ENCODE results near the gene EEF1AKMT4.

EEF1AKMT4 gene

DNA sequence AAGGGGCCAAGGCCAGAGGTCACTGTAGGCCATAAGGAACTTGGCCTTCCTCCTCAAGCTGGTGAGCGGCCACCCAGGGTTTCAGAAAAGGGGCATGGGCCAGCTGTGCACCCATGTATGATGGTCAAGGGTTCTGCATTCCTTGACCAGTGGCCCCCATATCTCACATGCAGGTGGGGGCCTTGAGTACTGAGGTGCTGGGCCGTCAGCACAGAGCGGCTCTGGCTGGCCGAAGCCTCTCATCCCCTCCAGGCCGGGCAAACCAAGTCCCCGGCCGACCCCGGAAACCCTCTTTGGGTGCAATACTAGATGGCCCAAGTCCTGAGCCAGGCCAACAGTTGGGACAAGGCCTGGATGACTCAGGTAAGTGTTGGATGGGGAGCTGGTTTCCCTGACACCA lies 10.3 kb upstream of the EEF1AKMT4 start:
- Histone ChIP-seq H3K27me3 (ENCODE audit: insufficient read depth, low read length) (peaks cover 34% of the 10 kb centered on the region), H3K9me3 (ENCODE audit: low read length) (no peaks in the 10 kb centered on the region), H2AFZ (ENCODE audit: low read depth, low read length) (no peak overlapping the region), H3K4me1 (ENCODE audit: insufficient read depth, low read length) (no peaks in the 10 kb centered on the region), H3K36me3 (ENCODE audit: insufficient read depth, low read length) (peaks cover 23% of the 10 kb centered on the region), H3K4me3 (ENCODE audit: low read length) (no peak overlapping the region)

DNA sequence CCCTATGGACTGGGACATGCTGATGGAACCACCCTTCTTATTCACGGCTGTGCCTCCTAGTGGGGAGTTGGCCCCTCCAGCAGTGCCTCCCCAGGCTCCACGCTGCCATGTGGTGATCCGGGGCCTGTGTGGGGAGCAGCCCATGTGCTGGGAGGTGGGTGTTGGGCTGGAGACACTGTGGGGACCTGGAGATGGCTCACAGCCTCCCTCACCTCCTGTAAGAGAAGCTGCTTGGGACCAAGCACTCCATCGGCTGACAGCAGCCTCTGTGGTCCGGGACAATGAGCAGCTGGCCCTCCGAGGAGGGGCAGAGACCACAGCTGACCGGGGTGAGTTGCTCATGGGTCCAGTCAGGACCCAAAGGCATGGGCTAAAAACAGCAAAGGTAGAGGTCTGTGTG lies 9.8 kb upstream of the EEF1AKMT4 start:
- Histone ChIP-seq H3K4me3 (ENCODE audit: low read length) (no peak overlapping the region), H3K4me1 (ENCODE audit: insufficient read depth, low read length) (no peaks in the 10 kb centered on the region), H3K9me3 (ENCODE audit: low read length) (no peaks in the 10 kb centered on the region), H3K27me3 (ENCODE audit: insufficient read depth, low read length) (peaks cover 29% of the 10 kb centered on the region), H2AFZ (ENCODE audit: low read depth, low read length) (no peak overlapping the region), H3K36me3 (ENCODE audit: insufficient read depth, low read length) (peaks cover 28% of the 10 kb centered on the region)

GRCh38 chr3:184240384-184241140 lies 8.9 kb upstream of the EEF1AKMT4 start:
- Histone ChIP-seq H3K36me3 (ENCODE audit: insufficient read depth, low read length) (peaks cover 32% of the 10 kb centered on the region), H3K9me3 (ENCODE audit: low read length) (no peaks in the 10 kb centered on the region), H3K27me3 (ENCODE audit: insufficient read depth, low read length) (peaks cover 21% of the 10 kb centered on the region), H3K4me3 (ENCODE audit: low read length) (no peak overlapping the region), H3K4me1 (ENCODE audit: insufficient read depth, low read length) (no peaks in the 10 kb centered on the region), H2AFZ (ENCODE audit: low read depth, low read length) (no peak overlapping the region)

- peaks cover 16% of the 10 kb centered on the region for H3K27me3 ChIP-seq (ENCODE audit: insufficient read depth, low read length)
- no peaks in the 10 kb centered on the region for H3K9me3 ChIP-seq (ENCODE audit: low read length)
- no peaks in the 10 kb centered on the region for H3K4me1 ChIP-seq (ENCODE audit: insufficient read depth, low read length)
- peaks cover 37% of the 10 kb centered on the region for H3K36me3 ChIP-seq (ENCODE audit: insufficient read depth, low read length)
- no peak overlapping the region for H2AFZ ChIP-seq (ENCODE audit: low read depth, low read length)
- H3K4me3 ChIP-seq (ENCODE audit: low read length): no peak overlapping the region
Measured at GRCh38 chr3:184241141-184241446, 8.4 kb upstream of the EEF1AKMT4 start.

DNA sequence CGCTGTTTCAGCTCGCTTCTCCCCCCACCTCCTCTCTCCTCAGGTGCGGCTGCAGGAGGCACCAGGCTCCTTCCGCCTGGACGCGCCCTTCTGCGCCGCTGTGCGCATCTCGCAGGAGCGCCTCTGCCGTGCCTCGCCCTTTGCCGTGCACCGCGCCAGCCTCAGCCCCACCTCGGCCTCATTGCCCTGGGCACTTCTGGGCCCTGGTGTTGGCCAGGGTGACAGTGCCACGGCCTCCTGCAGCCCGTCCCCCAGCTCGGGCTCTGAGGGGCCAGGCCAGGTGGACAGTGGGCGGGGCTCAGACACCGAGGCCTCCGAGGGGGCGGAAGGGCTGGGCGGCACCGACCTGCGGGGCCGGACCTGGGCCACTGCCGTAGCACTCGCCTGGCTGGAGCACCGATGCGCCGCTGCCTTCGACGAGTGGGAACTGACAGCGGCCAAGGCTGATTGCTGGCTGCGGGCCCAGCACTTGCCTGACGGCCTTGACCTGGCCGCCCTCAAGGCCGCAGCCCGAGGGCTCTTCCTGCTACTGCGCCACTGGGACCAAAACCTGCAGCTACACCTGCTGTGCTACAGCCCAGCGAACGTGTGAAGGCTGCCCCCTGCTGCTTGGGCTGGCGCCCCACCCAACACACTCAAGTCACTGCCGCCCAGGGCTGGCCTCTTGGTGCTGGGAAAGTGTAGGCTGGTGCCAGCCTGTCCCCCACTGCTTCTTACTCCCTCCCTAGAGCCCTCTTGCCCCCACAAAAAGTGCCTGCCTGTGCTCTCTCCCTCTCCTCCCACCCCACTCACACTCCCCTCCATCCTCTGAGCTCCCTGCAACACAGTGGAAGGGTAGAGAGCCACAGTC lies 7.8 kb upstream of the EEF1AKMT4 start:
- no peak overlapping the region for H2AFZ ChIP-seq (ENCODE audit: low read depth, low read length)
- no peak overlapping the region for H3K4me3 ChIP-seq (ENCODE audit: low read length)
- no peaks in the 10 kb centered on the region for H3K9me3 ChIP-seq (ENCODE audit: low read length)
- peaks cover 37% of the 10 kb centered on the region for H3K36me3 ChIP-seq (ENCODE audit: insufficient read depth, low read length)
- no peaks in the 10 kb centered on the region for H3K4me1 ChIP-seq (ENCODE audit: insufficient read depth, low read length)
- peaks cover 10% of the 10 kb centered on the region for H3K27me3 ChIP-seq (ENCODE audit: insufficient read depth, low read length)

DNA sequence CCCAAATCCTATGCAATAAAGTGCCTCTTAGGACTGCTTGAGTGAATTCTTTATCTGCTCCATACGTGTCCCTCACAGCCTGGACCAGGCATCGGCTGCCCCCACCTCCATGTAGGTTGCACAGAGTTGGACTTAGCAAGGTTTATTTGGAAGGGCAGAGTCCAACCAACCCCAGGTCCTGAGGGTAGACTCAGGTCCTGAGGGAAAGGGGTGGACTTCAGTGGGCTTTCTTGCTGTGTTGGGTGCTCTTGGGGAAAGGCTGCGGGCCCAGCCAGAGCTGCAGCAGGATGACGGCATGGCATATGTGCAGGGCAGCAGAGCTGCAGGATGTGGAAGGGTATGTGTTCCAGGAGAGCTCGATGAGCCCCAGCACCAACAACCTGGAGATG lies 7.2 kb upstream of the EEF1AKMT4 start:
- Histone ChIP-seq H3K4me3 (ENCODE audit: low read length) (no peak overlapping the region), H3K36me3 (ENCODE audit: insufficient read depth, low read length) (peaks cover 37% of the 10 kb centered on the region), H3K27me3 (ENCODE audit: insufficient read depth, low read length) (peaks cover 4% of the 10 kb centered on the region), H3K4me1 (ENCODE audit: insufficient read depth, low read length) (no peaks in the 10 kb centered on the region), H3K9me3 (ENCODE audit: low read length) (no peaks in the 10 kb centered on the region), H2AFZ (ENCODE audit: low read depth, low read length) (no peak overlapping the region)

DNA sequence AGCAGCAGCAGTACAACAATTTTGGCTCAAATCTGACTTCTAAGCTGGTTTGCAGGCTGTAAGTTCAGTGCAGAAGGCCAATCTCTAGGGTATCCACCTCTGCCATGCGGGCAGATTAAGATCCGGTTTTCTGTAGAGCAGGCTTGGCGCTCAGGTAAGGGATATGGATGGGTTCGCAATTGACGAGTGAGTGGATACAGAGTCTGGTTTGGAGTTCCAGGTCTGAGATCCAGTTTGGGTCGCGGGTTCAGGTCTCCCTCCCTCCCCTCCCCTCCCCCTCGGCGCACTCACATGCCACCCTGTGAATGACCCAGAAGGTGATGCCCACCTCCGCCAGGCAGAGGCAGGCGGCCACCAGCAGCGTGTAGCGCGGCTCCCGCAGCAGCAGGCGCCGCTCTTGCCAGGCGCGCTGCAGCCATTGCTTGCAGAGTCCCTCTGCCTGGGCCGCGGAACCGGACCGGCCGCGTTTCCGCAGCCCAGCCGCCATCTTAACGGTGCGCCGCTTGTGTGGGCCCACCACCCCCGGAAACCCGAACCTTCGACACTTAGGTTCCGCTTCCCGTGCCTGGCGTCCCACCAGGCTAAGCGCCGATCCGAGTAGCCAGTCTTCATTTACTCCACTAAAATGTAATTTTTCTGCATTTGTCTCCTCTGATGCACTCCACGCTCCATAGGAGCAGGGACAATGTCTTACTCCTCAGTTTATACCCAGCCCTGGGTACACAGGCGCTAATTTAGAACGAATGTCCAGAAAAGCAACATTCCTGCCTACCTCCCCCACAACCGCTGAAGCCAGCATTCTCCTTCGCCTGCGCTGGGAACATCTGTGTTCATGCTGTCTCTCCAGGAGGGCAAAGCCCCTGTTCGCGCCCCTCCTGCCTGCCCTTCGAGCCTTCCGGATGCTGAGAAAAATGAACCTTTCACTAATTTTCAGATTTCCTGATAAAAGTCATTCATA lies 739 bp upstream of the EEF1AKMT4 start, which contains the start of gene ALG3:
TSS of gene ALG3 (minus strand) at position 509 of the 958 bp plus-strand sequence. CDS start at position 487, 22 bp downstream.
- H3K36me3 ChIP-seq (ENCODE audit: insufficient read depth, low read length): peaks cover 18% of the 10 kb centered on the region
- H3K4me1 ChIP-seq (ENCODE audit: insufficient read depth, low read length): peaks cover 7% of the 10 kb centered on the region
- no peaks in the 10 kb centered on the region for H3K9me3 ChIP-seq (ENCODE audit: low read length)
- no peaks in the 10 kb centered on the region for H3K27me3 ChIP-seq (ENCODE audit: insufficient read depth, low read length)
- H3K4me3 ChIP-seq (ENCODE audit: low read length): peak within 1 kb of the TSS; percentile 82
- peak within 1 kb of the TSS; percentile 99 for H2AFZ ChIP-seq (ENCODE audit: low read depth, low read length)

GRCh38 chr3:184250167-184250828 lies 826 bp downstream of the EEF1AKMT4 start:
- H3K36me3 ChIP-seq (ENCODE audit: insufficient read depth, low read length): peaks cover 6% of the 10 kb centered on the region
- peak overlapping the region; percentile 99 for H2AFZ ChIP-seq (ENCODE audit: low read depth, low read length)
- no peaks in the 10 kb centered on the region for H3K27me3 ChIP-seq (ENCODE audit: insufficient read depth, low read length)

GRCh38 chr3:184255291-184256039 lies 6.0 kb downstream of the EEF1AKMT4 start:
- H3K9me3 ChIP-seq (ENCODE audit: low read length): no peaks in the 10 kb centered on the region

More at GRCh38 chr3:184250167-184250828, 826 bp downstream of the EEF1AKMT4 start:
- H3K4me1 ChIP-seq (ENCODE audit: insufficient read depth, low read length): peaks cover 7% of the 10 kb centered on the region
- H3K9me3 ChIP-seq (ENCODE audit: low read length): no peaks in the 10 kb centered on the region
- peak overlapping the region; percentile 82 for H3K4me3 ChIP-seq (ENCODE audit: low read length)

GRCh38 chr3:184257083-184257915 lies 7.8 kb downstream of the EEF1AKMT4 start:
- no peak overlapping the region for H3K4me3 ChIP-seq (ENCODE audit: low read length)
- no peaks in the 10 kb centered on the region for H3K36me3 ChIP-seq (ENCODE audit: insufficient read depth, low read length)
- H2AFZ ChIP-seq (ENCODE audit: low read depth, low read length): no peak overlapping the region
- H3K27me3 ChIP-seq (ENCODE audit: insufficient read depth, low read length): no peaks in the 10 kb centered on the region
- peaks cover 6% of the 10 kb centered on the region for H3K4me1 ChIP-seq (ENCODE audit: insufficient read depth, low read length)
- H3K9me3 ChIP-seq (ENCODE audit: low read length): no peaks in the 10 kb centered on the region

More at GRCh38 chr3:184255291-184256039, 6.0 kb downstream of the EEF1AKMT4 start:
- H3K4me1 ChIP-seq (ENCODE audit: insufficient read depth, low read length): no peaks in the 10 kb centered on the region
- H3K4me3 ChIP-seq (ENCODE audit: low read length): no peak overlapping the region
- H2AFZ ChIP-seq (ENCODE audit: low read depth, low read length): no peak overlapping the region
- no peaks in the 10 kb centered on the region for H3K36me3 ChIP-seq (ENCODE audit: insufficient read depth, low read length)
- H3K27me3 ChIP-seq (ENCODE audit: insufficient read depth, low read length): no peaks in the 10 kb centered on the region

DNA sequence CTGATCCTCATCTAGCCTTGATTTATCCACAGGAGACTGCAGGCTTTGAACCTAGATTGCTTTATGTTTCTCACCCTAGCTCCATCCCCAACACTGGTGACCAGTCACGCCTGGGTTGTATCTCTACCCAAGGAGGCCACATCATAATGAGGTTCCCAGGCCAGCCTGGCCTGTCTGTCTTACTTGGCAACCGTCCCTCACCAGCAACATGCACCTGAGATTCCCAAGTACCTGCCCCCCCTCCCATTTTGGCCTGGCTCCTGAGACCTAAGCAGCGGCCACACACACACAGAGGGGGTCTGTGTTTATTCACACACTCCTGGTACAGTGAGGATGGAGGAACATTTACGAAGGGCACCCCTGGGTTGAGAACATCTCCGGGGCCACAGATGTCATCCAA lies 9.5 kb downstream of the EEF1AKMT4 start:
- Histone ChIP-seq H3K4me3 (ENCODE audit: low read length) (no peak overlapping the region), H3K36me3 (ENCODE audit: insufficient read depth, low read length) (no peaks in the 10 kb centered on the region), H3K9me3 (ENCODE audit: low read length) (no peaks in the 10 kb centered on the region)

More for the DNA sequence above, 9.5 kb downstream of the EEF1AKMT4 start:
- peaks cover 9% of the 10 kb centered on the region for H3K27me3 ChIP-seq (ENCODE audit: insufficient read depth, low read length)
- no peak overlapping the region for H2AFZ ChIP-seq (ENCODE audit: low read depth, low read length)
- H3K4me1 ChIP-seq (ENCODE audit: insufficient read depth, low read length): peaks cover 10% of the 10 kb centered on the region
